Gastrocnemius medialis (tissue), 4 donors: ENCODE results near the gene CCDC201.

Experiments
- POLR2A ChIP-seq, 2 donors: fragments of 450-650 bp; IDR thresholded peaks; one replicate each; pipeline ENCODE4 v1.6.1; 2017; ENCODE audit warnings: antibody characterized with exemption in 2 of 2, mild to moderate bottlenecking in 2 of 2, moderate library complexity in 2 of 2
- TF ChIP-seq, protein P1 (sequence below), 5 experiments: fragments of 450-650 bp in 3 of 5; fragments of 200-600 bp in 2 of 5; sonication (generic) in 2 of 5; IDR thresholded peaks in 4 of 5; conservative IDR thresholded peaks in 1 of 5; 1 replicate in 4 of 5; 2 replicates in 1 of 5; pipeline ENCODE4 v1.5.1; 2016 to 2019; ENCODE audit warnings: antibody characterized with exemption in 5 of 5, mild to moderate bottlenecking in 3 of 5, moderate library complexity in 3 of 5

DNA sequence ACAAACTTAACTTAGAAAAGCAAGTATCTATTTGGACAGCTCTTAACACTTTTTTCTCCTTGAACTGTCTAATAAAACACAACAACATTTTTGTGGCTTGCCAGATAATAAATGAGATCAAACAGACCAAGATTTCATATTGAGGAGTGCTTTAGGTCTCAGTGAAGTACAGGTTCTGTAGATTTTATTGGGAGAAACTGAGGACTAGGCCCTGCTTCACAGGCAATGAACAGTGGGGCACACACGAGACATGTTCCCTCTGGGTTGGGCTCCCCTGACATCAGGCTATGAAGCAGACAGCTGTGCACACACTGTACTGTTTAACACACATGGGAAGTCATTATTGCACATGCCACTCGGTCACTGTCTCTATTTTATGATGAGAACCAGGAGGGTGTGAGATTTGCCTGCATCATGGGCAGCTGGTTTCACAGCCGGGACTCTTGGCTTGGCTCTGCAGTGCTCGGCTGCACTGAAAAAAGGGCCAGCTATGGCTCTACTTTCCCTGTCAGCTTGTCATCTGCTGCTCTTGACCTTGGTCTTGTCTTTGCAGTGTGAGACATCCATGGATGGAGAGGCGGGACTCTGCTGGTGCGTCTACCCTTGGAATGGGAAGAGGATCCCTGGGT, 19.6 kb upstream of the CCDC201 start:
- TF ChIP-seq, protein P1, sequence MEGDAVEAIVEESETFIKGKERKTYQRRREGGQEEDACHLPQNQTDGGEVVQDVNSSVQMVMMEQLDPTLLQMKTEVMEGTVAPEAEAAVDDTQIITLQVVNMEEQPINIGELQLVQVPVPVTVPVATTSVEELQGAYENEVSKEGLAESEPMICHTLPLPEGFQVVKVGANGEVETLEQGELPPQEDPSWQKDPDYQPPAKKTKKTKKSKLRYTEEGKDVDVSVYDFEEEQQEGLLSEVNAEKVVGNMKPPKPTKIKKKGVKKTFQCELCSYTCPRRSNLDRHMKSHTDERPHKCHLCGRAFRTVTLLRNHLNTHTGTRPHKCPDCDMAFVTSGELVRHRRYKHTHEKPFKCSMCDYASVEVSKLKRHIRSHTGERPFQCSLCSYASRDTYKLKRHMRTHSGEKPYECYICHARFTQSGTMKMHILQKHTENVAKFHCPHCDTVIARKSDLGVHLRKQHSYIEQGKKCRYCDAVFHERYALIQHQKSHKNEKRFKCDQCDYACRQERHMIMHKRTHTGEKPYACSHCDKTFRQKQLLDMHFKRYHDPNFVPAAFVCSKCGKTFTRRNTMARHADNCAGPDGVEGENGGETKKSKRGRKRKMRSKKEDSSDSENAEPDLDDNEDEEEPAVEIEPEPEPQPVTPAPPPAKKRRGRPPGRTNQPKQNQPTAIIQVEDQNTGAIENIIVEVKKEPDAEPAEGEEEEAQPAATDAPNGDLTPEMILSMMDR (IDR thresholded peaks at IDR 0.05 in 4 of 5, conservative IDR thresholded peaks at IDR 0.05 in 1 of 5): no peak
- no peak for TF ChIP-seq POLR2A (IDR thresholded peaks at IDR 0.05)
